H1 (cell line): ENCODE measurements around the gene SPATA13. TPM values are rescaled to one million over a fixed set of nuclear protein-coding genes. Genes with fewer than 3 reads are reported as not detected.

Experiments used
- BCL11A ChIP-seq, 2 experiments: IDR thresholded peaks; one replicate each; pipeline ENCODE4 v1.6.1; 2011; ENCODE audit warnings: low read depth in 2 of 2, low read length in 2 of 2, mild to moderate bottlenecking in 2 of 2
- polyA plus RNA-seq, 7 experiments: library from polyadenylated mRNA; depleted of rRNA in 3 of 7; stranded (reverse) in 5 of 7; unstranded in 2 of 7; fragments of >200 nt in 5 of 7; fragments of 200-250 nt in 2 of 7; gene quantifications; 1 replicate in 5 of 7; 2 replicates in 1 of 7; 4 replicates in 1 of 7; pipeline versions ENCODE4 v1.2.1 to v1.2.3, GENCODE V29; 2011 to 2013; ENCODE audit warnings: missing spikeins in 2 of 7, mixed read lengths in 2 of 7
- total RNA-seq: library from RNA; stranded (reverse); fragmentation: NEBNext Ultra II Directional; extraction: Animal tissue kit (Norgen Biotek cat#: 25700); gene quantifications from 2 replicates; pipeline ENCODE4 v1.2.1, GENCODE V29; 2021

Gene SPATA13
- total and polyA plus RNA-seq, 2 of the 8 experiments (the other 6 are each of a cell fraction or from before 2014, with no cell fraction given): 12.6 to 30.9 TPM

- TF ChIP-seq BCL11A (IDR thresholded peaks at IDR 0.05; ENCODE audit: low read depth in 2 of 2, low read length in 2 of 2): no peak
Measured at GRCh38 chr13:24328145-24328544, 167.6 kb downstream of the SPATA13 start (continued).
